ENCODE results near the gene SPEM2. TPM values are rescaled to one million over a fixed set of nuclear protein-coding genes. Genes with fewer than 3 reads are reported as not detected.

The SPEM2 gene
- total and polyA plus RNA-seq, 2 of the 8 experiments (the other 6 are each of a cell fraction or from before 2014, with no cell fraction given) = 0.03 TPM; not detected in 1

DNA sequence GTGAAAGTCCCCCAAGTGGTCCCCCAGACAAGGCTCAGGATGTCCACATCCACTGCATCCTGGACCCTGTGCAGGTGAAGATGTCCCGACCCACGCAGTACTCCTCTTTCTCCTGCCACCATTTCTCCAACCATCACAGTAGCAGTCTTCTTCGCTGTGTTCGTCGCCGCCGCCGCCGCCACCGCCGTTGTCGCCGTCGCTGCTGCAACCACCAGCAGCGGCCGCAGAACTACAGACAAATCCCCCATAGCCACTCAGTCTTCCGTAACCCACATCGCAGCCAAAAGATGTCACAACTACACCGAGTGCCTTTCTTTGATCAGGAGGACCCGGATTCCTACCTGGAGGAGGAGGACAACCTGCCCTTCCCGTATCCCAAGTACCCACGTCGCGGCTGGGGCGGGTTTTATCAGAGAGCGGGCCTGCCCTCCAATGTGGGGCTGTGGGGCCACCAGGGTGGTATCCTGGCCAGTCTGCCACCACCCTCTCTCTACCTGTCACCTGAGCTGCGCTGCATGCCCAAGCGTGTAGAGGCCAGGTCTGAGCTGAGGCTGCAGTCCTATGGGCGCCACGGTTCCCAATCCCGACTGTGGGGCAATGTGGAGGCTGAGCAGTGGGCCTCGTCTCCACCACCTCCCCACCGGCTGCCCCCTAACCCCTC lies 917 bp downstream of the SPEM2 start (continued):
- TF ChIP-seq RBBP5 (IDR thresholded peaks at IDR 0.05; ENCODE audit: borderline replicate concordance, low read depth, low read length) (no peak), POLR2A (IDR thresholded peaks at IDR 0.05; ENCODE audit: control extremely low read depth in 1 of 2, low read depth in 2 of 2, low read length in 2 of 2) (no peak)
- TF ChIP-seq, protein P1, sequence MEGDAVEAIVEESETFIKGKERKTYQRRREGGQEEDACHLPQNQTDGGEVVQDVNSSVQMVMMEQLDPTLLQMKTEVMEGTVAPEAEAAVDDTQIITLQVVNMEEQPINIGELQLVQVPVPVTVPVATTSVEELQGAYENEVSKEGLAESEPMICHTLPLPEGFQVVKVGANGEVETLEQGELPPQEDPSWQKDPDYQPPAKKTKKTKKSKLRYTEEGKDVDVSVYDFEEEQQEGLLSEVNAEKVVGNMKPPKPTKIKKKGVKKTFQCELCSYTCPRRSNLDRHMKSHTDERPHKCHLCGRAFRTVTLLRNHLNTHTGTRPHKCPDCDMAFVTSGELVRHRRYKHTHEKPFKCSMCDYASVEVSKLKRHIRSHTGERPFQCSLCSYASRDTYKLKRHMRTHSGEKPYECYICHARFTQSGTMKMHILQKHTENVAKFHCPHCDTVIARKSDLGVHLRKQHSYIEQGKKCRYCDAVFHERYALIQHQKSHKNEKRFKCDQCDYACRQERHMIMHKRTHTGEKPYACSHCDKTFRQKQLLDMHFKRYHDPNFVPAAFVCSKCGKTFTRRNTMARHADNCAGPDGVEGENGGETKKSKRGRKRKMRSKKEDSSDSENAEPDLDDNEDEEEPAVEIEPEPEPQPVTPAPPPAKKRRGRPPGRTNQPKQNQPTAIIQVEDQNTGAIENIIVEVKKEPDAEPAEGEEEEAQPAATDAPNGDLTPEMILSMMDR (IDR thresholded peaks at IDR 0.05; ENCODE audit: control extremely low read depth in 1 of 3, insufficient read depth in 1 of 3, low read depth in 1 of 3, low read length in 3 of 3) = no peak

Data from H1 (cell line).